ENCODE data around the gene FNDC3B. TPM values are rescaled to one million over a fixed set of nuclear protein-coding genes. Genes with fewer than 3 reads are reported as not detected.

Gene FNDC3B
- total RNA-seq, 4 donors from 2014 or later, result 59.8 to 72.6 (median 65.6) TPM

GRCh38 chr3:172228036-172228415 is 188.6 kb downstream of the FNDC3B start:
- Histone ChIP-seq H3K27ac (replicated peaks in 1 of 4) (no peak overlapping the region), H3K27me3 (no peaks in the 10 kb centered on the region), H3K4me3 (no peak overlapping the region), H3K4me1 (peaks cover 0 to 8% (median 4%) of the 10 kb centered on the region in 4 donors), H3K9me3 (no peaks in the 10 kb centered on the region), H3K36me3 (peaks cover 0 to 8% (median 4%) of the 10 kb centered on the region in 4 donors)
- DNase-seq (ENCODE audit: extremely low spot score), result no peak
- 66% methylated on average over 2 of the region's 2 CpGs for WGBS
- no peak for TF ChIP-seq CTCF (IDR thresholded peaks at IDR 0.05)
- no peak for TF ChIP-seq EP300 (IDR thresholded peaks at IDR 0.05)
- TF ChIP-seq POLR2AphosphoS5 (IDR thresholded peaks at IDR 0.05), result no peak
- no peak for TF ChIP-seq POLR2A (IDR thresholded peaks at IDR 0.05; ENCODE audit: low read depth)
- intact Hi-C loops (cut with DNase I), result no loop called here

GRCh38 chr3:172229462-172229861 is 190.1 kb downstream of the FNDC3B start:
- Histone ChIP-seq H3K9me3 (no peaks in the 10 kb centered on the region), H3K27me3 (no peaks in the 10 kb centered on the region), H3K36me3 (peaks cover 0 to 8% (median 4%) of the 10 kb centered on the region in 4 donors), H3K4me3 (no peak overlapping the region), H3K27ac (replicated peaks in 1 of 4) (no peak overlapping the region), H3K4me1 (peaks cover 0 to 5% (median 0%) of the 10 kb centered on the region in 4 donors)
- 90% methylated on average over 1 of the region's 1 CpG for WGBS
- intact Hi-C loops (cut with DNase I), result no loop called here
- no peak for DNase-seq (ENCODE audit: extremely low spot score)
- no peak for TF ChIP-seq POLR2AphosphoS5 (IDR thresholded peaks at IDR 0.05)
- TF ChIP-seq EP300 (IDR thresholded peaks at IDR 0.05), result no peak
- TF ChIP-seq POLR2A (IDR thresholded peaks at IDR 0.05; ENCODE audit: low read depth), result no peak
- no peak for TF ChIP-seq CTCF (IDR thresholded peaks at IDR 0.05)

GRCh38 chr3:172231318-172231901 is 192.0 kb downstream of the FNDC3B start:
- TF ChIP-seq POLR2A (IDR thresholded peaks at IDR 0.05; ENCODE audit: low read depth) (no peak), CTCF (IDR thresholded peaks at IDR 0.05) (no peak), EP300 (IDR thresholded peaks at IDR 0.05) (no peak), POLR2AphosphoS5 (IDR thresholded peaks at IDR 0.05) (no peak)
- no peaks in the 10 kb centered on the region for H3K9me3 ChIP-seq
- H3K27ac ChIP-seq (replicated peaks in 1 of 4), result no peak overlapping the region
- 93% methylated on average over 8 of the region's 8 CpGs for WGBS
- H3K27me3 ChIP-seq, result no peaks in the 10 kb centered on the region
- intact Hi-C loops (cut with DNase I), result no loop called here
- H3K4me3 ChIP-seq, result no peak overlapping the region
- DNase-seq (ENCODE audit: extremely low spot score), result no peak
- peaks cover under 1 to 8% (median 3%) of the 10 kb centered on the region in 4 donors for H3K4me1 ChIP-seq
- peaks cover 0 to 8% (median 4%) of the 10 kb centered on the region in 4 donors for H3K36me3 ChIP-seq

- 76% methylated on average over 3 of the region's 3 CpGs for WGBS
- no peaks in the 10 kb centered on the region for H3K36me3 ChIP-seq
Observed at GRCh38 chr3:172232579-172233212, 193.3 kb downstream of the FNDC3B start.

GRCh38 chr3:172233474-172234277 is 194.3 kb downstream of the FNDC3B start:
- Histone ChIP-seq H3K4me1 (peaks cover 5 to 18% (median 9%) of the 10 kb centered on the region in 4 donors), H3K36me3 (no peaks in the 10 kb centered on the region), H3K27ac (replicated peaks in 1 of 4) (no peak overlapping the region), H3K27me3 (no peaks in the 10 kb centered on the region), H3K9me3 (no peaks in the 10 kb centered on the region), H3K4me3 (no peak overlapping the region)
- no peak for TF ChIP-seq CTCF (IDR thresholded peaks at IDR 0.05)
- no peak for TF ChIP-seq EP300 (IDR thresholded peaks at IDR 0.05)
- TF ChIP-seq POLR2A (IDR thresholded peaks at IDR 0.05; ENCODE audit: low read depth), result no peak
- TF ChIP-seq POLR2AphosphoS5 (IDR thresholded peaks at IDR 0.05), result no peak
- 85% methylated on average over 8 of the region's 8 CpGs for WGBS
- intact Hi-C loops (cut with DNase I), result no loop called here
- DNase-seq (ENCODE audit: extremely low spot score), result no peak

More at GRCh38 chr3:172232579-172233212, 193.3 kb downstream of the FNDC3B start:
- Histone ChIP-seq H3K27me3 (no peaks in the 10 kb centered on the region), H3K4me3 (no peak overlapping the region), H3K27ac (replicated peaks in 1 of 4) (no peak overlapping the region), H3K4me1 (peaks cover 5 to 18% (median 9%) of the 10 kb centered on the region in 4 donors), H3K9me3 (no peaks in the 10 kb centered on the region)
- intact Hi-C loops (cut with DNase I), result no loop called here
- TF ChIP-seq EP300 (IDR thresholded peaks at IDR 0.05) (no peak), POLR2A (IDR thresholded peaks at IDR 0.05; ENCODE audit: low read depth) (no peak)
- DNase-seq (ENCODE audit: extremely low spot score), result no peak

All from esophagus muscularis mucosa (tissue), 4 donors.